HepG2 (cell line): ENCODE data around the gene ELL. TPM values are rescaled to one million over a fixed set of nuclear protein-coding genes. Genes with fewer than 3 reads are reported as not detected.

Experiments used
- ATAC-seq: fragments of 200-7000 bp; cut with Tn5 transposase; 3 replicates; pipeline ENCODE4 v1.9.1; 2020; ENCODE audit warnings: mild to moderate bottlenecking, moderate library complexity
- BruUV-seq: library from RNA; stranded (reverse); fragments of 400-500 nt; replicated peaks from 2 replicates; lab custom pipeline; 2021; lab: Mats Ljungman, UMichigan
- CTCF ChIA-PET: fragments of 300-600 bp; formaldehyde crosslinking; extraction: SDS; loops from one replicate; lab custom pipeline; 2021; ENCODE audit warnings: low total read pairs, inconsistent platforms, low intra/inter-chr PET ratio; lab: Yijun Ruan, JAX
- POLR2A ChIA-PET: fragments of 350-600 bp; sonication (Branson Sonifier 250); formaldehyde crosslinking; loops from one replicate; lab custom pipeline; 2020; ENCODE audit warnings: antibody characterized with exemption, inconsistent platforms; lab: Yijun Ruan, JAX
- DNase-seq: peaks from one replicate; pipeline ENCODE4 v3.0.0-alpha.2; 2015; ENCODE audit warnings: low spot score
- FAIRE-seq: peaks from 3 replicates; lab custom pipeline; 2011; peaks lifted over from hg19 to GRCh38; lab: Jason Lieb, UNC
- H2AFZ ChIP-seq: one replicate; pipeline ENCODE4 v1.6.1; 2011; ENCODE audit warnings: low read length, inconsistent platforms
- H3K27ac ChIP-seq: fragments of 300-600 bp; 3 replicates; pipeline ENCODE4 v1.8.0; 2011; ENCODE audit warnings: mixed run types, mild to moderate bottlenecking, mixed read lengths, low read length, inconsistent platforms; ENCODE audit not compliant: insufficient read depth; ENCODE audit errors: extremely low read length
- H3K27me3 ChIP-seq, 2 experiments: fragments of 200-600 bp in 1 of 2; 2 replicates in 1 of 2; 3 replicates in 1 of 2; pipeline versions ENCODE4 v1.6.0 to v1.8.0; 2011; ENCODE audit warnings: low read length in 2 of 2, mild to moderate bottlenecking in 2 of 2, moderate library complexity in 2 of 2, inconsistent platforms in 1 of 2; ENCODE audit not compliant: insufficient read depth in 2 of 2, control insufficient read depth in 1 of 2
- H3K36me3 ChIP-seq, 2 experiments: fragments of 200-600 bp in 1 of 2; replicated peaks in 1 of 2; 2 replicates in 1 of 2; 3 replicates in 1 of 2; pipeline versions ENCODE4 v1.5.1 to v1.8.0; 2011; ENCODE audit warnings: low read length in 2 of 2, inconsistent platforms in 1 of 2; ENCODE audit not compliant: insufficient read depth in 2 of 2, control insufficient read depth in 1 of 2
- H3K4me1 ChIP-seq: 2 replicates; pipeline ENCODE4 v1.5.1; 2012; ENCODE audit warnings: low read length, inconsistent platforms; ENCODE audit not compliant: insufficient read depth
- H3K4me2 ChIP-seq: 2 replicates; pipeline ENCODE4 v1.6.0; 2011; ENCODE audit warnings: low read depth, low read length, inconsistent platforms
- H3K4me3 ChIP-seq, 3 experiments: fragments of 200-600 bp in 1 of 3; sonication (generic), shearing (Covaris generic) in 1 of 3; replicated peaks in 1 of 3; 2 replicates each; pipeline ENCODE4 v1.5.1; 2011 to 2016; ENCODE audit warnings: low read length in 3 of 3, inconsistent platforms in 2 of 3, low read depth in 2 of 3, mild to moderate bottlenecking in 2 of 3, control low read depth in 1 of 3, mixed read lengths in 1 of 3; ENCODE audit not compliant: insufficient read depth in 1 of 3
- H3K79me2 ChIP-seq: one replicate; pipeline ENCODE4 v1.6.1; 2011; ENCODE audit warnings: low read length, inconsistent platforms; ENCODE audit not compliant: insufficient read depth
- H3K9ac ChIP-seq: 2 replicates; pipeline ENCODE4 v1.6.0; 2011; ENCODE audit warnings: mild to moderate bottlenecking, low read depth, low read length, inconsistent platforms; ENCODE audit not compliant: insufficient read depth
- H3K9me3 ChIP-seq: 2 replicates; pipeline ENCODE4 v1.5.1; 2012; ENCODE audit warnings: mild to moderate bottlenecking, low read length
- H4K20me1 ChIP-seq: 2 replicates; pipeline ENCODE4 v1.6.0; 2011; ENCODE audit warnings: inconsistent platforms, mild to moderate bottlenecking, low read length, moderate library complexity; ENCODE audit not compliant: insufficient read depth
- FOXJ3 ChIP-seq: sonication (generic); formaldehyde crosslinking; IDR thresholded peaks from 2 replicates; pipeline ENCODE4 v1.4.0; 2020; ENCODE audit warnings: missing genetic modification reagents, mild to moderate bottlenecking, borderline replicate concordance
- FOXP4 ChIP-seq: sonication (generic); formaldehyde crosslinking; IDR thresholded peaks from 2 replicates; pipeline ENCODE4 v1.4.0; 2020; ENCODE audit warnings: missing genetic modification reagents
- GPN1 ChIP-seq: sonication (generic); formaldehyde crosslinking; IDR thresholded peaks from 2 replicates; pipeline ENCODE4 v1.5.1; 2020; ENCODE audit warnings: missing genetic modification reagents, borderline replicate concordance
- PAWR ChIP-seq: sonication (generic); formaldehyde crosslinking; IDR thresholded peaks from 2 replicates; pipeline ENCODE4 v1.4.0; 2020; ENCODE audit warnings: missing genetic modification reagents, mild to moderate bottlenecking, borderline replicate concordance
- PRDM15 ChIP-seq: sonication (generic); formaldehyde crosslinking; IDR thresholded peaks from 2 replicates; pipeline ENCODE4 v1.4.0; 2020; ENCODE audit warnings: missing genetic modification reagents
- SALL2 ChIP-seq: sonication (generic); formaldehyde crosslinking; IDR thresholded peaks from 2 replicates; pipeline ENCODE4 v1.8.1; 2023; ENCODE audit warnings: mild to moderate bottlenecking, missing genetic modification reagents, inconsistent platforms
- TBL1XR1 ChIP-seq: fragments of 150-350 bp; IDR thresholded peaks from 2 replicates; pipeline ENCODE4 v1.6.1; 2014; ENCODE audit warnings: borderline replicate concordance, low read length; ENCODE audit not compliant: partially characterized antibody
- TOPORS ChIP-seq: sonication (generic); formaldehyde crosslinking; IDR thresholded peaks from 2 replicates; pipeline ENCODE4 v1.8.0; 2023; ENCODE audit warnings: mild to moderate bottlenecking, missing genetic modification reagents
- ZKSCAN8 ChIP-seq: IDR thresholded peaks from 2 replicates; pipeline ENCODE4 v1.6.1; 2016; ENCODE audit warnings: borderline replicate concordance, missing genetic modification reagents, missing compliant biosample characterization
- ZNF503 ChIP-seq: sonication (generic); formaldehyde crosslinking; IDR thresholded peaks from 2 replicates; pipeline ENCODE4 v1.4.0; 2020; ENCODE audit warnings: missing genetic modification reagents
- ZNF564 ChIP-seq: sonication (generic); formaldehyde crosslinking; IDR thresholded peaks from 2 replicates; pipeline ENCODE4 v1.8.1; 2023; ENCODE audit warnings: mild to moderate bottlenecking, missing genetic modification reagents
- ZNF619 ChIP-seq: sonication (generic); formaldehyde crosslinking; IDR thresholded peaks from 2 replicates; pipeline ENCODE4 v1.4.0; 2020; ENCODE audit warnings: mild to moderate bottlenecking, missing genetic modification reagents
- ZNF749 ChIP-seq: sonication (generic); formaldehyde crosslinking; IDR thresholded peaks from 2 replicates; pipeline ENCODE4 v1.8.0; 2022; ENCODE audit warnings: mild to moderate bottlenecking, missing genetic modification reagents, moderate library complexity, borderline replicate concordance
- ZNF816 ChIP-seq: sonication (generic); formaldehyde crosslinking; IDR thresholded peaks from 2 replicates; pipeline ENCODE4 v1.8.0; 2022; ENCODE audit warnings: missing genetic modification reagents, mild to moderate bottlenecking, borderline replicate concordance
- ZNF883 ChIP-seq: sonication (generic); formaldehyde crosslinking; IDR thresholded peaks from 2 replicates; pipeline ENCODE4 v1.5.1; 2020; ENCODE audit warnings: mild to moderate bottlenecking, missing genetic modification reagents; ENCODE audit errors: not compliant biosample characterization
- WGBS: methylation state at CpG from one replicate; pipeline ENCODE4 v1.1.6; 2017; ENCODE audit warnings: low lambda C conversion rate; 5-methylcytosine and 5-hydroxymethylcytosine counted together
- in situ Hi-C: cut with HindIII; loops from 2 replicates; pipeline ENCODE4 v1.10.0; 2017; ENCODE audit warnings: low pct_unique_long_range_greater_than_20kb; ENCODE audit not compliant: extremely low pct_ligation_motif_present
- intact Hi-C: fragments of 100-400 bp; cut with micrococcal nuclease; formaldehyde crosslinking; loops from one replicate; pipeline ENCODE4 v1.10.0; 2022; ENCODE audit not compliant: unreplicated experiment
- polyA plus RNA-seq, 8 experiments: library from polyadenylated mRNA; depleted of rRNA in 3 of 8; stranded (reverse) in 7 of 8; unstranded in 1 of 8; fragments of >200 nt; fragmentation: Illumina TruSeq in 4 of 8; extraction: Trizol in 4 of 8; gene quantifications; 2 replicates each; pipeline versions ENCODE4 v1.2.1 to v1.2.3, GENCODE V29; 2011 to 2016; ENCODE audit warnings: low read depth in 4 of 8, missing spikeins in 1 of 8, mixed read lengths in 1 of 8; ENCODE audit not compliant: insufficient read depth in 1 of 8
- total RNA-seq, 5 experiments: library from RNA; depleted of rRNA; stranded (reverse); fragments of >200 nt; fragmentation: Illumina TruSeq; extraction: Trizol; gene quantifications; 2 replicates each; pipeline ENCODE4 v1.2.3, GENCODE V29; 2016; ENCODE audit warnings: low read depth in 1 of 5

ELL gene
- total and polyA plus RNA-seq, 2 of the 13 experiments (the other 11 are each of a cell fraction or from before 2014, with no cell fraction given) = 3.7 to 5.4 TPM

- Histone ChIP-seq H3K27ac (peak within 1 kb of the TSS; percentile 53), H3K4me1 (peaks cover 45% of the 10 kb centered on the region), H3K79me2 (no peaks in the 10 kb centered on the region), H4K20me1 (peaks cover 9% of the 10 kb centered on the region; the same call in 1 of the 2 replicates), H3K36me3 (peaks cover 0 to 2% of the 10 kb centered on the region in 2 experiments; a peak in 1 of 5 replicates), H3K4me2 (peak within 1 kb of the TSS; percentile 95), H3K4me3 (peak within 1 kb of the TSS; percentile 29 to 75 (median 72)), H3K9ac (peak within 1 kb of the TSS; percentile 70), H3K9me3 (no peaks in the 10 kb centered on the region), H3K27me3 (no peaks in the 10 kb centered on the region), H2AFZ (no peak within 1 kb of the TSS)
- FAIRE-seq = no peak
- intact Hi-C loops (no loop called here), in situ Hi-C loops (no loop called here)
- TSS peak; percentile 53 for BruUV-seq
- ChIA-PET POLR2A (interaction anchor here (0.6 to 1.6 kb wide), 3 partner anchors 17 to 52 kb away, joined by 3 to 4 read pairs (median 3); partner anchors contain the start of gene GDF15), CTCF (no interaction called here)
- DNase-seq = peak; percentile 14
- peak; percentile 12 for ATAC-seq
- WGBS = 10% methylated on average over 40 of the region's 99 CpGs
- TF ChIP-seq ZNF883 (CRISPR knock-in tag) (peak; percentile 63), ZKSCAN8 (CRISPR knock-in tag) (no peak), PRDM15 (no peak), TBL1XR1 (no peak), ZNF564 (CRISPR knock-in tag) (peak; percentile 41; the same call in 1 of the 2 replicates), PAWR (CRISPR knock-in tag) (no peak), FOXP4 (CRISPR knock-in tag) (no peak), ZNF503 (no peak), ZNF816 (CRISPR knock-in tag) (peak; percentile 77; the same call in 1 of the 2 replicates), FOXJ3 (CRISPR knock-in tag) (no peak), SALL2 (CRISPR knock-in tag) (no peak), TOPORS (CRISPR knock-in tag) (no peak), GPN1 (CRISPR knock-in tag) (peak; percentile 87; the same call in 1 of the 2 replicates), ZNF619 (CRISPR knock-in tag) (no peak), ZNF749 (peak; percentile 65; the same call in 1 of the 2 replicates)
Observed at GRCh38 chr19:18437491-18438330, 84.2 kb downstream of the ELL start, which contains the start of gene ISYNA1. Gene ISYNA1, minus strand, starts transcription at chr19:18438133. Its CDS starts 154 bp downstream, at chr19:18437979.
